Mucosa of rectum (tissue), 2 donors: ENCODE measurements around the gene ARHGEF40.

Experiments used
- H3K27ac ChIP-seq, 2 donors: one replicate each; pipeline ENCODE4 v1.7.0; 2013; ENCODE audit warnings: inconsistent platforms in 2 of 2, low read depth in 2 of 2, low read length in 2 of 2
- H3K27me3 ChIP-seq, 2 donors: one replicate each; pipeline ENCODE4 v1.7.0; 2013; ENCODE audit warnings: low read length in 2 of 2; ENCODE audit not compliant: control insufficient read depth in 2 of 2, insufficient read depth in 2 of 2
- H3K36me3 ChIP-seq, 2 donors: one replicate each; pipeline ENCODE4 v1.7.0; 2013; ENCODE audit warnings: low read length in 2 of 2; ENCODE audit not compliant: control insufficient read depth in 2 of 2, insufficient read depth in 2 of 2
- H3K4me1 ChIP-seq, 2 donors: one replicate each; pipeline ENCODE4 v1.7.0; 2013; ENCODE audit warnings: low read length in 2 of 2, mild to moderate bottlenecking in 1 of 2; ENCODE audit not compliant: control insufficient read depth in 2 of 2, insufficient read depth in 2 of 2
- H3K4me3 ChIP-seq, 2 donors: one replicate each; pipeline ENCODE4 v1.7.0; 2013; ENCODE audit warnings: low read length in 2 of 2
- H3K9ac ChIP-seq, 2 donors: one replicate each; pipeline ENCODE4 v1.7.0; 2013; ENCODE audit warnings: low read length in 2 of 2, low read depth in 1 of 2, mild to moderate bottlenecking in 1 of 2
- H3K9me3 ChIP-seq, 2 donors: one replicate each; pipeline ENCODE4 v1.7.0; 2013; ENCODE audit warnings: low read length in 2 of 2; ENCODE audit not compliant: control insufficient read depth in 2 of 2
- donor health status: healthy.
- donor health status: Normal muscosa, but diverticular disease.

ARHGEF40 gene

DNA sequence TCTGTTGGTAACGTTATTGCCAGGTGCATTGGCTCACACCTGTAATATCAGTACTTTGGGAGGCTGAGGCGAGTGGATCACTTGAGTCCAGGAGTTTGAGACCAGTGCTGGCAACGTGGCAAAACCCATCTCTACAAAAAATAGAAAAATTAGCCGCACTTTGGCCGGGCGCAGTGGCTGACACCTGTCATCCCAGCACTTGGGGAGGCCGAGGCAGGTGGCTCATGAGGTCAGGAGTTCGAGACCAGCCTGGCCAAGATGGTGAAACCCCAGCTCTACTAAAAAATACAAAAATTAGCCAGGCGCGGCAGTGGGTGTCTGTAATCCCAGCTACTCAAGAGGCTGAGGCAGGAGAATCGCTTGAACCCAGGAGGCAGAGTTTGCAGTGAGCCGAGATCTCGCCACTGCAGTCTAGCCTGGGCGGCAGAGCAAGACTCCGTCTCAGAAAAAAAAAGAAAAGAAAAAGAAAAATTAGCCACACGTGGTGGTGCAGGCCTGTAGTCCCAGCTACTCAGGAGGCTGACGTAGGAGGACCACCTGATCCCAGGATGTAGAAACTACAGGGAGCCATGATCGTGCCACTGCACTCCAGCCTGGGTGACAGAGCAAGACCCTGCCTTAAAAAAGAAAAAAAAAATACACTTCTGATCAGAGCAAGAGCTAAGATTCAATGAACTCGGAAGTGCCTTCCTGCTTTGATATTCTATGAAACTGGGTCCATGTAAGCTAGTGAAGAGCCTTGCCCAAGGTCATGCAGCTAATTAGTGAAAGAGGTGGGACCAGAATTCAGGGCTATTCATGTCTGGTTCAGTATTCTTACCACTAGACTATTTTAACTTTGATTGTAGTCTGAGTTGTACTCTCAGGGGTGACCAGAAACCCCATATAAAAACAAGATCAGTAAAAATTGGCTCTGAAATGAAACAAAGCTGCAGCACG is 16.7 kb upstream of the ARHGEF40 start:
- Histone ChIP-seq H3K36me3 (no peaks in the 10 kb centered on the region), H3K27ac (peak overlapping the region; percentile 72 to 83)

DNA sequence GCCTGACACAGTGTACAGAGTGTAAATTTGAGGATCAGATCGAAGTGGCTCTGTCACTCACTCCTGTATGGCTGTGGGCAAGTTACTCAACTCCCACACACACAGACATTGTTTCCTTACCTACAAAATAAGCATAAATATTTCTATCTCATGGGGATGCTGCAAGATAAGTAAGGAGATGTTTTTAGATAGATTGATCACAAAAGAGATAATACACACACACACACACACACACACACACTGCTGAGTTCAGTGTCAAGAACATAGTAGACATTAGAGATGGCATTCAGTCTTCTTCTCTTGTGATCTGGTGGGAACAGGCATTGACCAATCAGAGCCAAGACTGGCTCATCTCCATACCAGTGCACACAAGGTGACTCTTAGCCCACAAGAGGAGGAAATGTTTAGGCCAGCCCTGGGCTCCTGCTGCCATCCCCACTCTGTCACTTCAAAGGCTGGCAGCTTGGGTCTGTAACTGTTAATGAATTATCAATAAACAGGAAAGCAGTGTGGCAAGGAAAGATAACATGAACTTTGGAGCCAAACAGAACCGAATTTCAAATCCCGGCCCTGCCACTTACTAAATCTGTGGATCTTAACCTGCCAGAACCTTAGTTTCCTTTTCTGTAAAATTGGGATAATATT is 15.9 kb upstream of the ARHGEF40 start:
- Histone ChIP-seq H3K27ac (peak overlapping the region; percentile 83 to 84), H3K4me3 (no peak overlapping the region), H3K27me3 (no peaks in the 10 kb centered on the region), H3K9me3 (no peaks in the 10 kb centered on the region), H3K9ac (peak overlapping the region in 1 of 2 donors; percentile 15), H3K36me3 (no peaks in the 10 kb centered on the region), H3K4me1 (peaks cover 20 to 30% of the 10 kb centered on the region in 2 donors)

More for the DNA sequence above, 16.7 kb upstream of the ARHGEF40 start:
- Histone ChIP-seq H3K4me3 (no peak overlapping the region), H3K9ac (no peak overlapping the region), H3K27me3 (no peaks in the 10 kb centered on the region), H3K9me3 (no peaks in the 10 kb centered on the region), H3K4me1 (peaks cover 17 to 30% of the 10 kb centered on the region in 2 donors)

DNA sequence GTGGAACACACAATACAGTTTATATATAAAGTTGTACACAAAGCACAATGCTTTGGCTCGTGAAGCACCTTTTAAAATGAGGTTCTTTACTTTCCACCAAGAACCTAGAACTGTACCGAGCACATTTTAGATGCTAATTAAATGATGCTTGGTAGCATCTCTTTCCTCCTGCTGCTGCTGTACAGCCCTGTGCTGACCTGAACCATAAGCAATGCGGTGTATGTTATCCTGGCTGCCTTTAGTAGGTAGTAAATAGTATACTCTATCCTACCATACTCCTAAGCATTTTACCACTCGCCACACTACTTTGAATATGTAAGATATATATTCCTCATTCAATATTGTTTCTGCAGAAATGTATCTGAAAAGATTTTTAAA is 15.3 kb upstream of the ARHGEF40 start:
- Histone ChIP-seq H3K27ac (peak overlapping the region; percentile 83 to 84), H3K9ac (peak overlapping the region in 1 of 2 donors; percentile 15), H3K27me3 (no peaks in the 10 kb centered on the region), H3K4me3 (no peak overlapping the region), H3K4me1 (peaks cover 20 to 30% of the 10 kb centered on the region in 2 donors), H3K9me3 (no peaks in the 10 kb centered on the region), H3K36me3 (no peaks in the 10 kb centered on the region)

DNA sequence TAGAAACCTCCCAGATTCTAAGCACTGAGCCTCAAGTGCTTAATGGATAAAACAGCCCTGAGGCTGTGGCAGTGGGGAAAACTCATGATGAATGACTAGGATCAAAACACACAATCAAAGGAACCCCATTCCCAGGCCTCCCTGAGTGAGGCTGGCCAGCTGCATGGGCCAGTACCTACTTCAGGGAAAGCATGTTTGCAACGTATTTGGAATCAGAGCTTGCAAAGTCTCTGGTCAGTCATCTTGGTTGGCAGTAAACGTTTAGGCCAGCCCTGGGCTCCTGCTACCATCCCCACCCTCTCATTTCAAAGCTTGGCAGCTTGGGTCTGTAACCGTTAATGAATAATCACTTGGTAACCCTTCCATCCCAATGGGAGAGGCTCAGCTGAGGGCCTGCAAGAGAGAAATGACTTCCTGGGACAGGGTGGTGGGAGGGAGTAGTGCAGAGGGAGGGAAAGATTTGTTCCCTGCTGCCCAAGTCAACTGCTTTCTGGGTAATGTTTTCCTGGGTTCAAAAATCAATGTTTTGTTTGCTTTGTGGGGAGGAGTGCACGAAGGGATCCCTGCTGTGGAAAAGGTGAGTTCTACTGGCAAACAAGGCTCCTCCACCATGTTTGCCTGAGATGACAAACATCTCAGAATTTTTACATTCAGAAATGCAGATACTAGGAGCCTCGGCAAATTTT is 14.5 kb upstream of the ARHGEF40 start:
- no peak overlapping the region for H3K9ac ChIP-seq
- peaks cover 20 to 30% of the 10 kb centered on the region in 2 donors for H3K4me1 ChIP-seq
- peak overlapping the region in 1 of 2 donors; percentile 26 for H3K4me3 ChIP-seq
- no peaks in the 10 kb centered on the region for H3K36me3 ChIP-seq
- H3K27ac ChIP-seq: peak overlapping the region; percentile 84 to 88
- no peaks in the 10 kb centered on the region for H3K27me3 ChIP-seq
- no peaks in the 10 kb centered on the region for H3K9me3 ChIP-seq

DNA sequence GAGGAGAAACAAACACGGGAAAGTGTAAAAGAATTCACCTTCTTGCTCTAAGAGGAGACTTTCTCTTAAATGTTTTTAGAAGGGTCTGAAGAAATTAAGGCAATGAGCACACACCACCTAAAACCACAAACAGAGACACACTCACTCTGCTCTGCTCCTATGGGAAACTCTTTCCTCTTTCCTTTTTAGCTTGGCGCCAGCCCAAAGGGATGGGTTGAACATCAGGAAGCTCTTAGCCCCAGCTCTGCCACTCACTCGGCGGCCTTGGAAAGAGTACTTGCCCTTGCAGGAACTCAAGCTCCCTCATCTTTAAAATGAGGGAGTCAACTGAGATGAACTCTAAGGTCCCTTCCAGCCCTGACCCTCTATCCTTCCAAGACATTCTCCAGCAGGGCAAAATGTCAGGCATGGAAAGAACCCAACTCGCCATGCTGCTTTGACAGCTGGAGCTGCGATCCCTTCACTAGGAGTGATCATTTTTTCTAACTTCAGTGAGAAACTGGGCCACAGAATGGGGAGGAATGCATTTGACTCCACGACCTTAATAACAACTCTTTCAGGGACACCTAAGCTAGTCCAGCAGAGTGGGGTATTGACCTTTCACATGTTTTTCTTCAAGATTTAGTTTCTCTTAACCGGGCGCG is 13.5 kb upstream of the ARHGEF40 start:
- Histone ChIP-seq H3K27ac (peak overlapping the region; percentile 75 to 88), H3K4me1 (peaks cover 20 to 30% of the 10 kb centered on the region in 2 donors), H3K9me3 (no peaks in the 10 kb centered on the region)

DNA sequence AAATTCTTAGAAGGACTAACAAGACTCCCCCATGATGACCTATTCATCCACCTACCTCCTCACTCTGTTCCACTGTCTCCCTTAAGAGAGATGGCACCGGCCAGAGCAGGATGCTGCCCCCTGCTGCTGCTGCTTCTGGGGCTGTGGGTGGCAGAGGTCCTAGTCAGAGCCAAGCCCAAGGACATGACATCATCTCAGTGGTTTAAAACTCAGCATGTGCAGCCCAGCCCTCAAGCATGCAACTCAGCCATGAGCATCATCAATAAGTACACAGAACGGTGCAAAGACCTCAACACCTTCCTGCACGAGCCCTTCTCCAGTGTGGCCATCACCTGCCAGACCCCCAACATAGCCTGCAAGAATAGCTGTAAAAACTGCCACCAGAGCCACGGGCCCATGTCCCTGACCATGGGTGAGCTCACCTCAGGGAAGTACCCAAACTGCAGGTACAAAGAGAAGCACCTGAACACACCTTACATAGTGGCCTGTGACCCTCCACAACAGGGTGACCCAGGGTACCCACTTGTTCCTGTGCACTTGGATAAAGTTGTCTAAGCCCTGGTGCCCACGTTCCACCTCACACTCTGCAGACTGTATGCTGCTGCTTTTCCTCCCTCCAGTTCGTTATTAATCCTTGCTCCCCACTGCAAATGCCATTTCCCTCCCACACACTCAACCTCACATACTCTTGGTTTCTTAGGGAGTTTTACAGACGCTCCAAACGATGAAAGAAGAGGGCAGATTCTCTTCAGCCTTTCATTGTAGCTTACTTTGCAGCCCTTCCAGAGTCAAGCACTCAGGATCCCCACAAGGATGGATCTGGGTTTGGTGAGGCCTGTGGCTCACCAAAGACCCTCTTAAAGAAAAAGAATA is 12.1 kb upstream of the ARHGEF40 start, which contains the start of gene RNASE8:
Gene RNASE8, plus strand, starts transcription at position 20 of the 873 bp plus-strand sequence. Its CDS starts 71 bp downstream, at position 91.
- peaks cover 20 to 33% of the 10 kb centered on the region in 2 donors for H3K4me1 ChIP-seq
- H3K36me3 ChIP-seq: no peaks in the 10 kb centered on the region
- peak within 1 kb of the TSS; percentile 75 to 88 for H3K27ac ChIP-seq
- no peak within 1 kb of the TSS for H3K4me3 ChIP-seq
- H3K27me3 ChIP-seq: no peaks in the 10 kb centered on the region
- no peak within 1 kb of the TSS for H3K9ac ChIP-seq
- H3K9me3 ChIP-seq: no peaks in the 10 kb centered on the region

More for the DNA sequence above, 13.5 kb upstream of the ARHGEF40 start:
- H3K36me3 ChIP-seq: no peaks in the 10 kb centered on the region
- no peak overlapping the region for H3K9ac ChIP-seq
- no peaks in the 10 kb centered on the region for H3K27me3 ChIP-seq
- H3K4me3 ChIP-seq: no peak overlapping the region

DNA sequence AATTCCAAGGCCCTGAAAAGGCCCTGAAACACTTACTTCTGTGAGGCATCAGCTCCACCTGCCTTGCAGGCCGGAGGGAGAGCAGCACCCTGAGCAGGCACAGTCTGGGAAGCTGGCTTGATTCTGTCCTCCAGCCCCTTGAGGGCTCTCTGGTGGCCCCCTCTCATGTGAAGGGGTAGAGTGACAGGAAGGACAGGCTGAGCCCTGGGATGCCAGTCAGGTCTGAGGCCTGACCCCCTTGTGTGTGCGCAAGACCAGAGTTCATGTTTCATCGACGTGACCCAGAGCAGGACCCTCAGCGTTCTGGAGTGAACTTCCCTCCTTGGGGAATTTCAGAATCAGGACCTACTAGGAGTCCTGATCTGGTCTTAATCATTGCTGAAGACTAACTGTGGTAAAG is 11.2 kb upstream of the ARHGEF40 start:
- H3K27me3 ChIP-seq: no peaks in the 10 kb centered on the region
- peak overlapping the region in 1 of 2 donors; percentile 5 for H3K27ac ChIP-seq
- H3K9me3 ChIP-seq: no peaks in the 10 kb centered on the region
- H3K36me3 ChIP-seq: no peaks in the 10 kb centered on the region
- H3K4me1 ChIP-seq: peaks cover 18 to 27% of the 10 kb centered on the region in 2 donors
- H3K9ac ChIP-seq: no peak overlapping the region
- no peak overlapping the region for H3K4me3 ChIP-seq

DNA sequence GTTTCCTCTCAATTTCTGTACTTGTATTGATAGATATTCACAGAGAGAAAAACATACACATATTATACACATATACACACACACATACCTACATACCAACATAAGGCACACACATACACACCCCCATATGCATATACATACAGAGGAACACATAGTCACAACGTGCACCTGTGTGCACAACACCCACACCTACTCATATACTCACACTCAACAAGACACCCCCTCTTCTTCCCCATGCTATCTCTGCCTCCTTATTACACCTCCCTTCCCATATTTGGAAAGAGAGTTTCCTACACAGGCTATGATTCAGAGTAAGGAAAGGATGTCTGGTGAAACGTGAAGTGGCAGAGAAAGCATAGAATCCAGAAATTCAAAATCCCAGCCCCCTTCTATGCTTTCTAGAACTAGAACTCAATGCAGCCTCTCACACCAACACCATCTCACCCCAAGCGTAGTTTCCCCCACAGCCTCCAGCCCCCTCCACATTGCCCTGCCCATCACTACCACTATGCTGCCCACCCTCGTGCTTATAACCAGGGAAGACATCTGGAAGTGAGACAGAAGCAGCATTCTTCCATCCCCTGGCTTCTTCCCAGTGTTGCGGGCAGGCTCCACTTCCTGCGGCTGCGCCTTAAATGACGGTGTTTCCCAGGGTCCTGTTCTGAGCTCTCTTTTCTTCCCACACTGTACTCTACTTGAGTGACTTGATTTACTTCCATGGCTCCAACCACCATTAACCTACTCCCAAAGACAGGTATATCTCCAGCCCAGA is 10.1 kb upstream of the ARHGEF40 start:
- Histone ChIP-seq H3K27ac (peak overlapping the region; percentile 59 to 81), H3K9me3 (no peaks in the 10 kb centered on the region), H3K4me3 (peak overlapping the region; percentile 14 to 58), H3K27me3 (no peaks in the 10 kb centered on the region), H3K36me3 (no peaks in the 10 kb centered on the region), H3K4me1 (peaks cover 16% of the 10 kb centered on the region in 2 donors), H3K9ac (peak overlapping the region; percentile 27 to 41)
